ENCODE results near the gene ATG101. TPM values are rescaled to one million over a fixed set of nuclear protein-coding genes. Genes with fewer than 3 reads are reported as not detected.

Gene ATG101
- total and polyA plus RNA-seq, 2 of the 13 experiments (the other 11 are each of a cell fraction or from before 2014, with no cell fraction given) = 58.2 to 67.7 TPM

- TF ChIP-seq CSRNP1 (CRISPR knock-in tag; IDR thresholded peaks at IDR 0.05) (peak; percentile 88), EED (CRISPR knock-in tag; IDR thresholded peaks at IDR 0.05) (0 out of 2 replicates have a peak, but pooled peaks have one; percentile 10), HNRNPLL (IDR thresholded peaks at IDR 0.05; ENCODE audit: low read depth, low read length, poor library complexity, severe bottlenecking) (peak; percentile 33), HNF4A (CRISPR knock-in tag; IDR thresholded peaks at IDR 0.05) (0 out of 2 replicates have a peak, but pooled peaks have one; percentile 13), TMF1 (CRISPR knock-in tag; IDR thresholded peaks at IDR 0.05; ENCODE audit: low read depth) (0 out of 2 replicates have a peak, but pooled peaks have one; percentile 71), ZNF883 (CRISPR knock-in tag; IDR thresholded peaks at IDR 0.05; ENCODE audit: not compliant biosample characterization) (peak; percentile 82), THAP8 (CRISPR knock-in tag; IDR thresholded peaks at IDR 0.05; ENCODE audit: borderline replicate concordance) (0 out of 2 replicates have a peak, but pooled peaks have one; percentile 47), RBFOX2 (IDR thresholded peaks at IDR 0.05; ENCODE audit: low read depth, low read length) (0 out of 2 replicates have a peak, but pooled peaks have one; percentile 27), YEATS4 (CRISPR knock-in tag; IDR thresholded peaks at IDR 0.05; ENCODE audit: borderline replicate concordance) (peak; percentile 69; the same call in 1 of the 2 replicates), ZNF546 (CRISPR knock-in tag; conservative IDR thresholded peaks at IDR 0.05) (0 out of 2 replicates have a peak, but pooled peaks have one; percentile 38), SALL1 (CRISPR knock-in tag; IDR thresholded peaks at IDR 0.05) (peak; percentile 61), GTF2F1 (IDR thresholded peaks at IDR 0.05; ENCODE audit: low read length) (no peak), SKIL (CRISPR knock-in tag; IDR thresholded peaks at IDR 0.05; ENCODE audit: borderline replicate concordance) (peak; percentile 14; the same call in 1 of the 2 replicates), ZNF30 (CRISPR knock-in tag; IDR thresholded peaks at IDR 0.05) (no peak), HINFP (CRISPR knock-in tag; IDR thresholded peaks at IDR 0.05; ENCODE audit: low read depth) (0 out of 2 replicates have a peak, but pooled peaks have one; percentile 33), RARA (CRISPR knock-in tag; IDR thresholded peaks at IDR 0.05) (0 out of 2 replicates have a peak, but pooled peaks have one; percentile 1), ZBTB7B (CRISPR knock-in tag; IDR thresholded peaks at IDR 0.05) (peak; percentile 84), PCBP2 (optimal IDR thresholded peaks at IDR 0.05; ENCODE audit: low read depth, low read length, poor library complexity, severe bottlenecking) (no peak), MTERF4 (CRISPR knock-in tag; IDR thresholded peaks at IDR 0.05) (no peak), LCORL (IDR thresholded peaks at IDR 0.05) (no peak), LCORL (CRISPR knock-in tag; IDR thresholded peaks at IDR 0.05) (peak; percentile 48; the same call in 1 of the 2 replicates)
These were observed 46.4 kb upstream of the ATG101 start (continued) for GRCh38 chr12:52023182-52023975.

All from HepG2 (cell line).